HepG2 (cell line): ENCODE data around the gene PRPSAP2. TPM values are rescaled to one million over a fixed set of nuclear protein-coding genes. Genes with fewer than 3 reads are reported as not detected.

Source experiments
- GABPB1 ChIP-seq: IDR thresholded peaks from 2 replicates; pipeline ENCODE4 v1.6.1; 2016; ENCODE audit warnings: mild to moderate bottlenecking, missing genetic modification reagents, moderate library complexity, missing compliant biosample characterization
- HOXA3 ChIP-seq: sonication (generic); formaldehyde crosslinking; IDR thresholded peaks from 2 replicates; pipeline ENCODE4 v1.5.0; 2020; ENCODE audit warnings: missing genetic modification reagents
- HOXA9 ChIP-seq: sonication (generic); formaldehyde crosslinking; IDR thresholded peaks from 2 replicates; pipeline ENCODE4 v1.8.1; 2022; ENCODE audit warnings: missing genetic modification reagents, mild to moderate bottlenecking, moderate library complexity, borderline replicate concordance
- JUNB ChIP-seq: sonication (generic); formaldehyde crosslinking; IDR thresholded peaks from 2 replicates; pipeline ENCODE4 v1.8.0; 2022; ENCODE audit warnings: missing genetic modification reagents, mild to moderate bottlenecking, borderline replicate concordance
- NFRKB ChIP-seq: fragments of 450-650 bp; IDR thresholded peaks from 2 replicates; pipeline ENCODE4 v1.6.1; 2017
- POLR2A ChIP-seq, 2 experiments: IDR thresholded peaks; 2 replicates each; pipeline ENCODE4 v1.6.1; 2011; ENCODE audit warnings: low read depth in 2 of 2, low read length in 2 of 2, mild to moderate bottlenecking in 1 of 2, moderate library complexity in 1 of 2; ENCODE audit not compliant: insufficient read depth in 1 of 2
- SETDB1 ChIP-seq: sonication (generic); formaldehyde crosslinking; IDR thresholded peaks from 2 replicates; pipeline ENCODE4 v1.5.1; 2020; ENCODE audit warnings: missing genetic modification reagents, mild to moderate bottlenecking, borderline replicate concordance
- TBX3 ChIP-seq: fragments of 450-650 bp; IDR thresholded peaks from 2 replicates; pipeline ENCODE4 v1.6.1; 2017; ENCODE audit warnings: antibody characterized with exemption, mild to moderate bottlenecking, inconsistent platforms, borderline replicate concordance
- TEAD2 ChIP-seq: sonication (generic); formaldehyde crosslinking; IDR thresholded peaks from 2 replicates; pipeline ENCODE4 v1.9.0; 2021; ENCODE audit warnings: missing genetic modification reagents
- TGIF2 ChIP-seq: IDR thresholded peaks from 2 replicates; pipeline ENCODE4 v1.6.1; 2016; ENCODE audit warnings: control low read depth, missing compliant biosample characterization
- ZNF501 ChIP-seq: sonication (generic); formaldehyde crosslinking; IDR thresholded peaks from 2 replicates; pipeline ENCODE4 v1.5.1; 2020; ENCODE audit warnings: mild to moderate bottlenecking, moderate library complexity, missing genetic modification reagents
- ZNF614 ChIP-seq: IDR thresholded peaks from 2 replicates; pipeline ENCODE4 v1.6.1; 2018; ENCODE audit warnings: missing biosample characterization, missing genetic modification reagents, inconsistent platforms, borderline replicate concordance
- ZNF746 ChIP-seq: sonication (generic); formaldehyde crosslinking; IDR thresholded peaks from 2 replicates; pipeline ENCODE4 v1.8.0; 2022; ENCODE audit warnings: mild to moderate bottlenecking, missing genetic modification reagents
- polyA plus RNA-seq, 8 experiments: library from polyadenylated mRNA; depleted of rRNA in 3 of 8; stranded (reverse) in 7 of 8; unstranded in 1 of 8; fragments of >200 nt; fragmentation: Illumina TruSeq in 4 of 8; extraction: Trizol in 4 of 8; gene quantifications; 2 replicates each; pipeline versions ENCODE4 v1.2.1 to v1.2.3, GENCODE V29; 2011 to 2016; ENCODE audit warnings: low read depth in 4 of 8, missing spikeins in 1 of 8, mixed read lengths in 1 of 8; ENCODE audit not compliant: insufficient read depth in 1 of 8
- total RNA-seq, 5 experiments: library from RNA; depleted of rRNA; stranded (reverse); fragments of >200 nt; fragmentation: Illumina TruSeq; extraction: Trizol; gene quantifications; 2 replicates each; pipeline ENCODE4 v1.2.3, GENCODE V29; 2016; ENCODE audit warnings: low read depth in 1 of 5
- TF ChIP-seq, protein P1 (sequence below): sonication (generic); formaldehyde crosslinking; conservative IDR thresholded peaks from 2 replicates; pipeline ENCODE4 v1.4.0; 2020; ENCODE audit warnings: mild to moderate bottlenecking, missing genetic modification reagents, moderate library complexity
- TF ChIP-seq, protein P2 (sequence below): sonication (generic); formaldehyde crosslinking; IDR thresholded peaks from 2 replicates; pipeline ENCODE4 v1.4.0; 2020; ENCODE audit warnings: mild to moderate bottlenecking, low read depth, missing genetic modification reagents
- TF ChIP-seq, protein P3 (sequence below): sonication (generic); IDR thresholded peaks from 2 replicates; pipeline ENCODE4 v1.6.1; 2016; ENCODE audit warnings: low read depth, borderline replicate concordance
- TF ChIP-seq, protein P4 (sequence below), 2 experiments: sonication (generic) in 1 of 2; formaldehyde crosslinking in 1 of 2; IDR thresholded peaks; 2 replicates each; pipeline versions ENCODE4 v1.6.1 to v1.9.0; 2014 to 2022; ENCODE audit warnings: antibody characterized with exemption in 1 of 2, borderline replicate concordance in 1 of 2, inconsistent platforms in 1 of 2, low read depth in 1 of 2, missing genetic modification reagents in 1 of 2

The PRPSAP2 gene
- total and polyA plus RNA-seq, 2 of the 13 experiments (the other 11 are each of a cell fraction or from before 2014, with no cell fraction given): 34.0 to 58.9 TPM

DNA sequence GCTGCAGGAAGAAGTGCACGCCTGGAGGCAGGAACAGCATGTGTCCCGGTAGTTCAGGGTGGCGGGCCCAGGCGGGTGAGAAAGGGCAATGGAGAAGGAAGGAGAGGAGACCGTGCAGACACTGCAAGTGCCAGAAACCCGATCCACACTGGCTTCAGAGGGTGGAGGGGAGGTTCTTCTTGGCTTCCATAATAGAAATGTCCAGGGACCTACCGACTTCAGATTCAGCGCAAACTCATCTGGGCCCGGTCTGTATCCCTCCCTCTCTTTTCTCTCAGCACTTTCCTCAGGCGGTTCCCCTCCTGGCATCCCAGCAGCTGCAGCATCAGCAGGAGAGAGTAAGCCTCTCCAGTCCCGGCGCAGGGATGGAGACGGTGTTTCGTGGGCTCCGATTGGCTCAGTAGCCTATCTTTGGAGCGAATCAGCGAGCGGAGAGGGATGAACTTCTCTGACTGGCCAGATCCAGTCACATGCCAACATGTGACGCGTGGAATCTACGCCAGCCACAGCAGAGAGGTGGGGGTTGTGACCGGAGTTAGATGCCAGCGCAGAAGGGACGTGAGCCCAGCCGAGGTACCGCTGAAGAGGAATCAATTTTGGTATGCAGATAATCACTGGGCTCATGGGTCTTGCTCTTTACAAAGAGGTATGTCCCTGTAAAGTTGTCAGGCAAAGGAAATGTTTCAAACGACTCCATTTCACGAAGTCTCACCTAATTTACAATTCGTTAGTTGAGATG lies 1.9 kb upstream of the PRPSAP2 start (continued):
- TF ChIP-seq, protein P1, sequence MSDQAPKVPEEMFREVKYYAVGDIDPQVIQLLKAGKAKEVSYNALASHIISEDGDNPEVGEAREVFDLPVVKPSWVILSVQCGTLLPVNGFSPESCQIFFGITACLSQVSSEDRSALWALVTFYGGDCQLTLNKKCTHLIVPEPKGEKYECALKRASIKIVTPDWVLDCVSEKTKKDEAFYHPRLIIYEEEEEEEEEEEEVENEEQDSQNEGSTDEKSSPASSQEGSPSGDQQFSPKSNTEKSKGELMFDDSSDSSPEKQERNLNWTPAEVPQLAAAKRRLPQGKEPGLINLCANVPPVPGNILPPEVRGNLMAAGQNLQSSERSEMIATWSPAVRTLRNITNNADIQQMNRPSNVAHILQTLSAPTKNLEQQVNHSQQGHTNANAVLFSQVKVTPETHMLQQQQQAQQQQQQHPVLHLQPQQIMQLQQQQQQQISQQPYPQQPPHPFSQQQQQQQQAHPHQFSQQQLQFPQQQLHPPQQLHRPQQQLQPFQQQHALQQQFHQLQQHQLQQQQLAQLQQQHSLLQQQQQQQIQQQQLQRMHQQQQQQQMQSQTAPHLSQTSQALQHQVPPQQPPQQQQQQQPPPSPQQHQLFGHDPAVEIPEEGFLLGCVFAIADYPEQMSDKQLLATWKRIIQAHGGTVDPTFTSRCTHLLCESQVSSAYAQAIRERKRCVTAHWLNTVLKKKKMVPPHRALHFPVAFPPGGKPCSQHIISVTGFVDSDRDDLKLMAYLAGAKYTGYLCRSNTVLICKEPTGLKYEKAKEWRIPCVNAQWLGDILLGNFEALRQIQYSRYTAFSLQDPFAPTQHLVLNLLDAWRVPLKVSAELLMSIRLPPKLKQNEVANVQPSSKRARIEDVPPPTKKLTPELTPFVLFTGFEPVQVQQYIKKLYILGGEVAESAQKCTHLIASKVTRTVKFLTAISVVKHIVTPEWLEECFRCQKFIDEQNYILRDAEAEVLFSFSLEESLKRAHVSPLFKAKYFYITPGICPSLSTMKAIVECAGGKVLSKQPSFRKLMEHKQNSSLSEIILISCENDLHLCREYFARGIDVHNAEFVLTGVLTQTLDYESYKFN (CRISPR knock-in tag): no peak; the same call in 1 of the 2 replicates
- TF ChIP-seq TGIF2 (CRISPR knock-in tag) (peak; percentile 60), TEAD2 (CRISPR knock-in tag) (no peak), JUNB (no peak), SETDB1 (CRISPR knock-in tag) (no peak), POLR2A (IDR thresholded peaks at IDR 0.05; ENCODE audit: insufficient read depth in 1 of 2, low read depth in 2 of 2, low read length in 2 of 2) (peak; percentile 43 to 88; a peak in 3 of 4 replicates), HOXA3 (CRISPR knock-in tag) (peak; percentile 43; the same call in 1 of the 2 replicates), ZNF614 (peak; percentile 28; the same call in 1 of the 2 replicates), TBX3 (no peak), HOXA9 (no peak), ZNF501 (CRISPR knock-in tag) (peak; percentile 71), GABPB1 (no peak; the same call in none of the 2 replicates), NFRKB (no peak), ZNF746 (no peak)
- TF ChIP-seq, protein P2, sequence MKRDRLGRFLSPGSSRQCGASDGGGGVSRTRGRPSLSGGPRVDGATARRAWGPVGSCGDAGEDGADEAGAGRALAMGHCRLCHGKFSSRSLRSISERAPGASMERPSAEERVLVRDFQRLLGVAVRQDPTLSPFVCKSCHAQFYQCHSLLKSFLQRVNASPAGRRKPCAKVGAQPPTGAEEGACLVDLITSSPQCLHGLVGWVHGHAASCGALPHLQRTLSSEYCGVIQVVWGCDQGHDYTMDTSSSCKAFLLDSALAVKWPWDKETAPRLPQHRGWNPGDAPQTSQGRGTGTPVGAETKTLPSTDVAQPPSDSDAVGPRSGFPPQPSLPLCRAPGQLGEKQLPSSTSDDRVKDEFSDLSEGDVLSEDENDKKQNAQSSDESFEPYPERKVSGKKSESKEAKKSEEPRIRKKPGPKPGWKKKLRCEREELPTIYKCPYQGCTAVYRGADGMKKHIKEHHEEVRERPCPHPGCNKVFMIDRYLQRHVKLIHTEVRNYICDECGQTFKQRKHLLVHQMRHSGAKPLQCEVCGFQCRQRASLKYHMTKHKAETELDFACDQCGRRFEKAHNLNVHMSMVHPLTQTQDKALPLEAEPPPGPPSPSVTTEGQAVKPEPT: no peak; the same call in 1 of the 2 replicates
- TF ChIP-seq, protein P3, sequence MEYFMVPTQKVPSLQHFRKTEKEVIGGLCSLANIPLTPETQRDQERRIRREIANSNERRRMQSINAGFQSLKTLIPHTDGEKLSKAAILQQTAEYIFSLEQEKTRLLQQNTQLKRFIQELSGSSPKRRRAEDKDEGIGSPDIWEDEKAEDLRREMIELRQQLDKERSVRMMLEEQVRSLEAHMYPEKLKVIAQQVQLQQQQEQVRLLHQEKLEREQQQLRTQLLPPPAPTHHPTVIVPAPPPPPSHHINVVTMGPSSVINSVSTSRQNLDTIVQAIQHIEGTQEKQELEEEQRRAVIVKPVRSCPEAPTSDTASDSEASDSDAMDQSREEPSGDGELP: no peak; the same call in 1 of the 2 replicates
- TF ChIP-seq, protein P4, sequence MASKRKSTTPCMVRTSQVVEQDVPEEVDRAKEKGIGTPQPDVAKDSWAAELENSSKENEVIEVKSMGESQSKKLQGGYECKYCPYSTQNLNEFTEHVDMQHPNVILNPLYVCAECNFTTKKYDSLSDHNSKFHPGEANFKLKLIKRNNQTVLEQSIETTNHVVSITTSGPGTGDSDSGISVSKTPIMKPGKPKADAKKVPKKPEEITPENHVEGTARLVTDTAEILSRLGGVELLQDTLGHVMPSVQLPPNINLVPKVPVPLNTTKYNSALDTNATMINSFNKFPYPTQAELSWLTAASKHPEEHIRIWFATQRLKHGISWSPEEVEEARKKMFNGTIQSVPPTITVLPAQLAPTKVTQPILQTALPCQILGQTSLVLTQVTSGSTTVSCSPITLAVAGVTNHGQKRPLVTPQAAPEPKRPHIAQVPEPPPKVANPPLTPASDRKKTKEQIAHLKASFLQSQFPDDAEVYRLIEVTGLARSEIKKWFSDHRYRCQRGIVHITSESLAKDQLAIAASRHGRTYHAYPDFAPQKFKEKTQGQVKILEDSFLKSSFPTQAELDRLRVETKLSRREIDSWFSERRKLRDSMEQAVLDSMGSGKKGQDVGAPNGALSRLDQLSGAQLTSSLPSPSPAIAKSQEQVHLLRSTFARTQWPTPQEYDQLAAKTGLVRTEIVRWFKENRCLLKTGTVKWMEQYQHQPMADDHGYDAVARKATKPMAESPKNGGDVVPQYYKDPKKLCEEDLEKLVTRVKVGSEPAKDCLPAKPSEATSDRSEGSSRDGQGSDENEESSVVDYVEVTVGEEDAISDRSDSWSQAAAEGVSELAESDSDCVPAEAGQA (IDR thresholded peaks at IDR 0.05; ENCODE audit: low read depth): no peak
- TF ChIP-seq, protein P4 (CRISPR knock-in tag; IDR thresholded peaks at IDR 0.05; ENCODE audit: borderline replicate concordance): no peak
